ENCODE results near the gene ARHGAP6. TPM values are rescaled to one million over a fixed set of nuclear protein-coding genes. Genes with fewer than 3 reads are reported as not detected.

Gene ARHGAP6
- total RNA-seq, 1 donor: 5.4 TPM

GRCh38 chrX:11172415-11172814 lies 493.3 kb downstream of the ARHGAP6 start:
- H3K4me1 ChIP-seq (ENCODE audit: insufficient read depth, low read length): no peaks in the 10 kb centered on the region
- no peak overlapping the region for H3K4me3 ChIP-seq (ENCODE audit: low read length)
- no peaks in the 10 kb centered on the region for H3K9me3 ChIP-seq (ENCODE audit: low read depth, low read length)
- no peaks in the 10 kb centered on the region for H3K27me3 ChIP-seq (ENCODE audit: insufficient read depth, low read length)

- Histone ChIP-seq H3K9me3 (ENCODE audit: low read depth, low read length) (no peaks in the 10 kb centered on the region), H3K4me3 (ENCODE audit: low read length) (no peak overlapping the region), H3K4me1 (ENCODE audit: insufficient read depth, low read length) (no peaks in the 10 kb centered on the region), H3K27me3 (ENCODE audit: insufficient read depth, low read length) (no peaks in the 10 kb centered on the region)
Measured at GRCh38 chrX:11171956-11172355, 493.8 kb downstream of the ARHGAP6 start.

DNA sequence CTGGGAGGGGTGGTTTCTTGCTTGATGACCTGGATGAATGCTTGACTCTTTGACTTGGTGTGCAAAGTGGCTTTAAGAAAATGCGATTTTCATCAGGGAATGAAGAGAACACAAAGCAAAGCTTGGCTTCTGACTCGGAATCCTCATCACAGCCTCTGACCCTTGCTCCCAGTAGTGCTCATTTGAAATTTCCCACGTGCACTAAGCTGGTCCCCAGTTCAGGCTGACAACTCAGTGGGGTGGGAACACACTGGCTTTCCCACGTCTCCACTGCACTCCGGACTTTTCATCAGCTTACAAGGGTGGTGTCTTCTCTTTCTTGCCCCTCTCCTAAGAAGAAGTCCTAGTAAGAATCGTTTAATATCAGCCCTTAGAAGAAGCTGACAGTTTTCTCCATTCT lies 501.3 kb downstream of the ARHGAP6 start:
- Histone ChIP-seq H3K4me3 (ENCODE audit: low read length) (no peak overlapping the region), H3K27me3 (ENCODE audit: insufficient read depth, low read length) (no peaks in the 10 kb centered on the region), H3K9me3 (ENCODE audit: low read depth, low read length) (no peaks in the 10 kb centered on the region), H3K4me1 (ENCODE audit: insufficient read depth, low read length) (no peaks in the 10 kb centered on the region)

GRCh38 chrX:11159149-11159548 lies 506.6 kb downstream of the ARHGAP6 start:
- Histone ChIP-seq H3K4me3 (ENCODE audit: low read length) (no peak overlapping the region), H3K9me3 (ENCODE audit: low read depth, low read length) (no peaks in the 10 kb centered on the region), H3K27me3 (ENCODE audit: insufficient read depth, low read length) (no peaks in the 10 kb centered on the region), H3K4me1 (ENCODE audit: insufficient read depth, low read length) (no peaks in the 10 kb centered on the region)

- no peaks in the 10 kb centered on the region for H3K9me3 ChIP-seq (ENCODE audit: low read depth, low read length)
- no peaks in the 10 kb centered on the region for H3K4me1 ChIP-seq (ENCODE audit: insufficient read depth, low read length)
- H3K27me3 ChIP-seq (ENCODE audit: insufficient read depth, low read length): no peaks in the 10 kb centered on the region
- no peak overlapping the region for H3K4me3 ChIP-seq (ENCODE audit: low read length)
Measured at GRCh38 chrX:11151799-11152559, 513.7 kb downstream of the ARHGAP6 start.

DNA sequence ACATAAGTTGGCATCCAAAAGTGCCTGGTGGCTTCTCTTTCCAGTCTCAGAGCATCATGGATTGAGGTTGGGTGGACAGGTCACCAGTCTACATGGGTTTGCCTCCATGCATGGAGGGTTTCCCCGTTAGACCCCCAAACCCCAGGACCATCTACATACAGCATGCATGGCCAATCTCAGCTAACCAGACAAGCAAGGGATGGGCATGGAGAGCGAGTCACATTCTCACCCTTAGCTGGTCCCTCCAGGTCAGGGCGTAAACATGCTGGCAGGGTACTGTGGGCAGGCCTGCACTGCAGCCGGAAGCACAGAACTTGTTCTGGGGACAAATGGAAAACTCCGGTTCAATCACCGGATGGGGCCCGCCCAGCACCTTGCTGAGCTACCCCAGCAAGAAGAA lies 517.3 kb downstream of the ARHGAP6 start:
- Histone ChIP-seq H3K4me3 (ENCODE audit: low read length) (no peak overlapping the region), H3K4me1 (ENCODE audit: insufficient read depth, low read length) (no peaks in the 10 kb centered on the region), H3K9me3 (ENCODE audit: low read depth, low read length) (no peaks in the 10 kb centered on the region), H3K27me3 (ENCODE audit: insufficient read depth, low read length) (no peaks in the 10 kb centered on the region)

DNA sequence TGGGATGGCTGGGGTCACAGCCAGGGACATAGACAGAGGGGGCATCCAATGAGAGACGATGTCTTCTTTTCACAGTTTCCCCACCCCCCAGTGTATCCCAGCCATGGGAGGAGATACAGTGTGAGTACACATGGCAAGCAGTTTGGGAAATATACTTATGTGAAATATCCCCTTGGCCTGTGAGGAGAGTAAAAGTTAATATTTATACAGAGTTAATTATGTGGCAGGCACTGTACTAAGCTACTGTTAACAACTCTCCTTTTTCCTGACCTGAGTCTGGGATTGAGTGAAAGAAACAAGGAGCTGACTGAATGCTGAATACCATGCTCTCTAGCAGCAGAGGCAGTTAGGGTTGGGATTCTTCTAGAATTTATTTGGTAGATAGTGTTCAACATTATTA lies 519.3 kb downstream of the ARHGAP6 start:
- Histone ChIP-seq H3K27me3 (ENCODE audit: insufficient read depth, low read length) (no peaks in the 10 kb centered on the region), H3K4me1 (ENCODE audit: insufficient read depth, low read length) (no peaks in the 10 kb centered on the region), H3K9me3 (ENCODE audit: low read depth, low read length) (no peaks in the 10 kb centered on the region), H3K4me3 (ENCODE audit: low read length) (no peak overlapping the region)

GRCh38 chrX:11143931-11144678 lies 521.6 kb downstream of the ARHGAP6 start:
- Histone ChIP-seq H3K4me1 (ENCODE audit: insufficient read depth, low read length) (no peaks in the 10 kb centered on the region), H3K9me3 (ENCODE audit: low read depth, low read length) (no peaks in the 10 kb centered on the region), H3K4me3 (ENCODE audit: low read length) (no peak overlapping the region), H3K27me3 (ENCODE audit: insufficient read depth, low read length) (no peaks in the 10 kb centered on the region)

DNA sequence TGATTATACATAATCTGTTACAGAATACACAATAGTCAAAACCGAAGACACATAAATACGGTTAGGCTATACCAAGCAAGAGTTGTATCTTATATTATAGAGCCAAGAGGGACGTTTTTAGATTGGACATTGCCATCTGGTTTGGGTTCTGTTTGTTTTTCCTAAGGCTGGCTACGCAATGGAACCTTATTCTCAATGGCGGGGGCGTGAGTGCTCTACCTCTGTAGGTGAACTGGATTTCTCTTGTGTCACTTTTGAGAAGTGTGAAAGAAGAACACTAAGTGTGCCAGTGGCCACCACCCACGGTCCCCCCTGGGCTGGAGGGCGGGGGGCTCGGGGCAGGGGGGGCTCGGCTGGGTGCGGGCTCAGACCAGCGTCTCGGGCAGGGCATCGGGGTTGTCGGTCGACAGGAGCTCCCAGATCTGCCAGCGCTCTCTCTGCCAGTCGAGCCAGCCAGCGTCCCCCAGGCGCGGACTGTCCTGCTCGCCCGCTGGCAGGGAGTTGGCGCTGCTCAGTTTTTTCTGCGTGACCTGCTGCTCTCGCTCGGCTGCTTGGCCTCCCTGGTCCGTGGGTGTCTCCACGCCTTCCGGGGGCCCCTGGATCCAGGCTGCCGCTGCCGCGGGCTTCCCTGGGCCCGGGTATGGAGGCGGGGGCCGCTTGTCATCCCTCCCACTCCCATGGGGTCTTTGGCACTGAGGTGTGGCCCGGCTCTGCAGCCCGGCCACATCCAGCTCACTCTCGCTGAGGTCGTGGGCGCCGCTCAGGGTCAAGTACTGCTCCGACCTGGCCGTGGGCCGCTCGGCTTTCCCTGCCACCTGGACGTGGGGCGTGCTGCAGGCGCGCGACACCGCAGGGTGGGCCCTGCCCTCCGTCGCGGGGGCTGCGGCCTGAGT lies 527.0 kb downstream of the ARHGAP6 start:
- Histone ChIP-seq H3K9me3 (ENCODE audit: low read depth, low read length) (no peaks in the 10 kb centered on the region), H3K4me3 (ENCODE audit: low read length) (no peak overlapping the region), H3K27me3 (ENCODE audit: insufficient read depth, low read length) (no peaks in the 10 kb centered on the region), H3K4me1 (ENCODE audit: insufficient read depth, low read length) (no peaks in the 10 kb centered on the region)

DNA sequence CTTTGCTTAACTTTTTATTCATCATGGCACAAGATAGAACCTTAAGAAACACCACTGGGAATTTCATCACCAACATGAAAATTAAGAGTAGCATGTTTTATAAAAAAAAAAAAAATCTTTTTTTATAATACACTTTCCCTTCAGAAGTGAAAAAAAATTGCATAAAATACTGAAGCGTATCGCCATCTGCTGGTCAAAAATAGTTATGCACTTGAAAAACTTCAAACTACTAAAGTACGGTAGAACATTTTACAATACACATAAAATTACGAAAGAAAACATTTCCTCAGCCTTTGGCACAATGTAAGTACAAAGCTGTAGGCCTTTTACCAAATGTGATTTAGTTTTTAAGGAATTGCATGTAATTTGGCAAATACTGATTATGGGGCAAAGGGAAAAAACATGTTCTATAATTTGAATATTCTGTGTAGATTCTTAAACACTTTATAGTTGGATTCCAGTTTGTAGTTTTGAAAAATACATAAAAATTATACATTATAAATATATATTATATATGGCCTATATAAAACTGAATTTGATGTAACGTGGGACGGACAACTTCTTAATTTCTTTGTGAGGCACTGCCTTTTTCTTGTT lies 528.1 kb downstream of the ARHGAP6 start:
- no peaks in the 10 kb centered on the region for H3K9me3 ChIP-seq (ENCODE audit: low read depth, low read length)
- H3K4me1 ChIP-seq (ENCODE audit: insufficient read depth, low read length): no peaks in the 10 kb centered on the region
- no peaks in the 10 kb centered on the region for H3K27me3 ChIP-seq (ENCODE audit: insufficient read depth, low read length)
- no peak overlapping the region for H3K4me3 ChIP-seq (ENCODE audit: low read length)

- no peak overlapping the region for H3K4me3 ChIP-seq (ENCODE audit: low read length)
- no peaks in the 10 kb centered on the region for H3K27me3 ChIP-seq (ENCODE audit: insufficient read depth, low read length)
- peaks cover 5% of the 10 kb centered on the region for H3K4me1 ChIP-seq (ENCODE audit: insufficient read depth, low read length)
- no peaks in the 10 kb centered on the region for H3K9me3 ChIP-seq (ENCODE audit: low read depth, low read length)
Measured at GRCh38 chrX:11135564-11136185, 530.0 kb downstream of the ARHGAP6 start.

DNA sequence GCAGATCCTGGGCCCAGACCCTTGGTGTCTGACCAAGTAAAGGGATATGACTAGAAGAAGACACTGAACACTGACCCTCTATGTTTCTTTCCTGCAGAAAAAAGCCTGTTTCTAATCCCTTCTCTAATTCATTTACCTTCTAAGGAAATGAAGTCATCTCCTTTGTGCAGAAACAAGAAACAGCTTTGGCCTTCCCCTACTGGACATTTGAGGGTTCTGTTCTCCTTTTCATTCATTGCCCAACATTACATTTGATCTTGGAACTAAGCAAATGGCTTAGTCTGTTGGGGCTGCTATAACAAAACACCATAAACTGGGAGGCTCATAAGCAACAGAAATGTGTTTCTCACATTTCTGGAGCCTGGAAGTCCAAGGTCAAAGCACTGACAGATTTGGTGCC lies 534.6 kb downstream of the ARHGAP6 start:
- Histone ChIP-seq H3K4me1 (ENCODE audit: insufficient read depth, low read length) (peaks cover 5% of the 10 kb centered on the region), H3K9me3 (ENCODE audit: low read depth, low read length) (no peaks in the 10 kb centered on the region), H3K4me3 (ENCODE audit: low read length) (no peak overlapping the region), H3K27me3 (ENCODE audit: insufficient read depth, low read length) (no peaks in the 10 kb centered on the region)

DNA sequence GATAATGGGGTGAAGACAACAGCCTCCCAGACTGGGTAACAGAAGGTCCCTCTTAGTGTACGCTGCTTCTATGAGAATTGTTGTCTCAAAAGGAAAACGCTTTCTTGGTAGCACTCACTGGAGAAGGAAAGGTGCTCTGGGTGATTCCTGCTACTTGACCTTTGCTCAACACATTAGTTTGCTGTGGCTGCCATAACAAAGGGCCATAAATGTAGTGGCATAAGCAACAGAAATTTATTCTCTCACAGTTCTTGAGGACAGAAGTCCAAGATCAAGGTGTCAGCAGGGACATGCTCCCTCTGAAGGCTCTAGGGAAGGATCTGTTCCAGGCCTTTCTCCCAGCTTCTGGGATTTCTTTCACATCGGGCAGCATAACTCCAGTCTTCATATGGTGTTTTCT lies 535.6 kb downstream of the ARHGAP6 start:
- H3K4me3 ChIP-seq (ENCODE audit: low read length): no peak overlapping the region
- peaks cover 5% of the 10 kb centered on the region for H3K4me1 ChIP-seq (ENCODE audit: insufficient read depth, low read length)
- no peaks in the 10 kb centered on the region for H3K27me3 ChIP-seq (ENCODE audit: insufficient read depth, low read length)
- H3K9me3 ChIP-seq (ENCODE audit: low read depth, low read length): no peaks in the 10 kb centered on the region

- peaks cover 5% of the 10 kb centered on the region for H3K4me1 ChIP-seq (ENCODE audit: insufficient read depth, low read length)
- H3K9me3 ChIP-seq (ENCODE audit: low read depth, low read length): no peaks in the 10 kb centered on the region
- no peak overlapping the region for H3K4me3 ChIP-seq (ENCODE audit: low read length)
- H3K27me3 ChIP-seq (ENCODE audit: insufficient read depth, low read length): no peaks in the 10 kb centered on the region
Measured at GRCh38 chrX:11129534-11130105, 536.1 kb downstream of the ARHGAP6 start.

Measured in mononuclear cell (primary cell).